NB4 (cell line): ENCODE measurements around the gene ABLIM2.

Source experiments
- CTCF ChIP-seq: IDR thresholded peaks from one replicate; pipeline ENCODE4 v1.5.1; 2012; ENCODE audit warnings: low read depth, low read length
- MYC ChIP-seq: IDR thresholded peaks from 2 replicates; pipeline ENCODE4 v1.6.1; 2011; ENCODE audit warnings: low read depth, low read length
- POLR2A ChIP-seq: IDR thresholded peaks from 2 replicates; pipeline ENCODE4 v1.6.1; 2011; ENCODE audit warnings: mild to moderate bottlenecking; ENCODE audit not compliant: insufficient read length; ENCODE audit errors: extremely low read depth

GRCh38 chr4:8188743-8189550 lies 30.3 kb upstream of the ABLIM2 start:
- no peak for TF ChIP-seq CTCF
- no peak for TF ChIP-seq POLR2A
- no peak for TF ChIP-seq MYC
